NB4 (cell line): ENCODE data around the gene CYREN.

ENCODE experiments used
- DNase-seq: peaks from one replicate; pipeline ENCODE4 v3.0.0; 2010; ENCODE audit warnings: low read depth
- H3K4me3 ChIP-seq: one replicate; pipeline ENCODE4 v1.5.1; 2011; ENCODE audit warnings: mild to moderate bottlenecking, low read depth, low read length, moderate library complexity
- MAX ChIP-seq: IDR thresholded peaks from 2 replicates; pipeline ENCODE4 v1.6.1; 2011; ENCODE audit warnings: low read depth, low read length
- MYC ChIP-seq: IDR thresholded peaks from 2 replicates; pipeline ENCODE4 v1.6.1; 2011; ENCODE audit warnings: low read depth, low read length
- POLR2A ChIP-seq: IDR thresholded peaks from 2 replicates; pipeline ENCODE4 v1.6.1; 2011; ENCODE audit warnings: mild to moderate bottlenecking; ENCODE audit not compliant: insufficient read length; ENCODE audit errors: extremely low read depth
- TF ChIP-seq, protein P1 (sequence below): IDR thresholded peaks from one replicate; pipeline ENCODE4 v1.5.1; 2012; ENCODE audit warnings: low read depth, low read length

CYREN gene

DNA sequence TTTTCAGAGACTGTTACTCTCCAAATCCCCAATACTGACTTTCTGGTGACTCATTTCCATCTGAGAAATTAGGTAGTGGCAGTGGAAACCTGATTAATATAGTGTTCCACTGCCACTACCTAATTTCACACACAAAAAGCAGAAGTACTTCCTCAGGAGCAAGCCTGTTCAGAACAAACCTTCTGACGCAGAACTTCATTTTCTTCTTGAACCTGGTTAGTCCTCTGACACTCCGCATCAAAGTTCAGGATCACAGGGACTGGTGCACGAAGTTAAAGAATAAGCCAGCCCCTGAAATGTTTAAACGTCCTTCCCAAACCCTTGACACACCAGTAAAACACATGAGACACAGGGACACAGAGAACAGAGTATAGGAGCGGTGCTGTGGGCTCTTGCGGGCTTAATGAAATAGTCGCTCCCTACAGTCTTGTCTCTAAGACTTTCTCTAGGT lies 36.5 kb upstream of the CYREN start:
- DNase-seq, result peak; percentile 48
- H3K4me3 ChIP-seq, result no peak overlapping the region
- no peak for TF ChIP-seq POLR2A
- no peak for TF ChIP-seq MYC
- TF ChIP-seq, protein P1, sequence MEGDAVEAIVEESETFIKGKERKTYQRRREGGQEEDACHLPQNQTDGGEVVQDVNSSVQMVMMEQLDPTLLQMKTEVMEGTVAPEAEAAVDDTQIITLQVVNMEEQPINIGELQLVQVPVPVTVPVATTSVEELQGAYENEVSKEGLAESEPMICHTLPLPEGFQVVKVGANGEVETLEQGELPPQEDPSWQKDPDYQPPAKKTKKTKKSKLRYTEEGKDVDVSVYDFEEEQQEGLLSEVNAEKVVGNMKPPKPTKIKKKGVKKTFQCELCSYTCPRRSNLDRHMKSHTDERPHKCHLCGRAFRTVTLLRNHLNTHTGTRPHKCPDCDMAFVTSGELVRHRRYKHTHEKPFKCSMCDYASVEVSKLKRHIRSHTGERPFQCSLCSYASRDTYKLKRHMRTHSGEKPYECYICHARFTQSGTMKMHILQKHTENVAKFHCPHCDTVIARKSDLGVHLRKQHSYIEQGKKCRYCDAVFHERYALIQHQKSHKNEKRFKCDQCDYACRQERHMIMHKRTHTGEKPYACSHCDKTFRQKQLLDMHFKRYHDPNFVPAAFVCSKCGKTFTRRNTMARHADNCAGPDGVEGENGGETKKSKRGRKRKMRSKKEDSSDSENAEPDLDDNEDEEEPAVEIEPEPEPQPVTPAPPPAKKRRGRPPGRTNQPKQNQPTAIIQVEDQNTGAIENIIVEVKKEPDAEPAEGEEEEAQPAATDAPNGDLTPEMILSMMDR, result no peak
- TF ChIP-seq MAX, result no peak

- DNase-seq, result no peak
- H3K4me3 ChIP-seq, result no peak overlapping the region
- TF ChIP-seq MYC (no peak), MAX (no peak), POLR2A (no peak)
- TF ChIP-seq, protein P1, result no peak
Observed at GRCh38 chr7:135205850-135206249, 35.3 kb upstream of the CYREN start.

DNA sequence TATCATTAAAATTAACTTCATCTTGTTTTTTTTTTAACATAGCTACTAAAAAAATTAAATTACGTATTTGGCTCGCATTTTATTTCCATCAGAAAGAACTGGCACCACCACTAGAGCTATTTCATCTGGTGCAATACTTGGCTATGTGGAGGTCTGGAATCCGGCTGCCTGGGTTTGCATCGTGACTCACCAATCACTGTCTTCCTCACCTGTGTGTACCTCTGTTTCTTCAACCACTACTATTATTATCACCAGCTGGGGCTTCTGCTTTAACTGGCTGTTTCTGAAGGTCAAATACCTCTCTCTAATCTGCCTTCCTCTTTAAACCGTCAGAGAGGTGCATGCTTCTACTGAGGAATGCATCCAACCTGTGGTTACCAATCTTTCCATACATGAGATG lies 34.4 kb upstream of the CYREN start:
- H3K4me3 ChIP-seq, result no peak overlapping the region
- TF ChIP-seq POLR2A, result no peak
- TF ChIP-seq, protein P1, result no peak
- no peak for TF ChIP-seq MAX
- TF ChIP-seq MYC, result no peak

GRCh38 chr7:135204341-135204749 lies 33.8 kb upstream of the CYREN start:
- H3K4me3 ChIP-seq, result no peak overlapping the region
- DNase-seq, result no peak
- TF ChIP-seq MYC (no peak), POLR2A (no peak), MAX (no peak)
- TF ChIP-seq, protein P1, result no peak

More for the DNA sequence above, 34.4 kb upstream of the CYREN start:
- no peak for DNase-seq

- DNase-seq, result no peak
- TF ChIP-seq MAX (no peak), MYC (no peak), POLR2A (no peak)
- TF ChIP-seq, protein P1, result no peak
- no peak overlapping the region for H3K4me3 ChIP-seq
Observed at GRCh38 chr7:135201350-135201749, 30.8 kb upstream of the CYREN start.

DNA sequence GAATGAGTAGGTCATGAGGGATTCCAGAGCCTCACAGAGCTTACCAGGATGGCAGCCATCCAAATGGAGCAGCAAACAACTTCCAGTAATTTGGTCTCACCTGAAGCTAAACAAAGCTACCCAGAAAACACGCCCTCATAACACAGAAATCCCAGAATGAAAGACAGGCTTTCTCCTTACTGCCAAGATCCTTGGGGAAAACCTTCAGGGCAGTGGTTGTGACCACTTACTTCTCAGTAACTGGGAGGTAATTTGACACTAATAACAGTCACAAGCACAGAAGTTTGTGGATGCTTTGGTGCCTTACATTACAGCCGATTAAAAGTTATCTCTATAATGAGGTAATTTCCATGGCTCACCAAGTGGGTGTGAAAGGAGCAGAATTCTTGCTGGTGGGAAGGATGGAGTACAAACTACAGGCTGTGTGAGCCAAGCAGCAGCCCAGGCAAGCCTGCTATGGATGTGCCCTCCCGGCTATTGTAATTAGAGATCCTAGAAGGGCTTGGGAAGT lies 30.4 kb upstream of the CYREN start:
- no peak overlapping the region for H3K4me3 ChIP-seq
- TF ChIP-seq POLR2A, result no peak
- no peak for TF ChIP-seq MAX
- TF ChIP-seq, protein P1, result no peak
- TF ChIP-seq MYC, result no peak
- no peak for DNase-seq
